GM12878 (cell line): ENCODE data around the gene DIAPH2. TPM values are rescaled to one million over a fixed set of nuclear protein-coding genes. Genes with fewer than 3 reads are reported as not detected.

ENCODE experiments used
- ATAC-seq: fragments of 200-7000 bp; cut with Tn5 transposase; 3 replicates; pipeline ENCODE4 v1.9.1; 2020; ENCODE audit warnings: mild to moderate bottlenecking, moderate library complexity
- BruUV-seq: library from RNA; stranded (reverse); fragments of 400-500 nt; replicated peaks from 2 replicates; lab custom pipeline; 2021; lab: Mats Ljungman, UMichigan
- CTCF ChIA-PET: fragments of 300-600 bp; sonication (Branson Sonifier 250); formaldehyde crosslinking; extraction: SDS; loops from one replicate; lab custom pipeline; 2021; ENCODE audit warnings: inconsistent platforms; lab: Yijun Ruan, JAX
- POLR2A ChIA-PET: fragments of 350-600 bp; formaldehyde crosslinking; extraction: SDS; loops from one replicate; lab custom pipeline; 2021; ENCODE audit warnings: inconsistent platforms; lab: Charles Lee
- RAD21 ChIA-PET: fragments of 300-600 bp; sonication (Branson Sonifier 250); formaldehyde crosslinking; loops from one replicate; lab custom pipeline; 2023; ENCODE audit warnings: antibody characterized with exemption; ENCODE audit not compliant: unreplicated experiment; lab: Charles Lee
- SMC1A ChIA-PET: fragments of 300-600 bp; sonication (Branson Sonifier 250); formaldehyde crosslinking; loops from one replicate; lab custom pipeline; 2023; ENCODE audit not compliant: unreplicated experiment, uncharacterized antibody; lab: Charles Lee
- DNase-seq: peaks from one replicate; pipeline ENCODE4 v3.0.0-alpha.2; 2011; ENCODE audit warnings: low read depth, low spot score
- FAIRE-seq: peaks from 3 replicates; lab custom pipeline; 2011; peaks lifted over from hg19 to GRCh38; lab: Jason Lieb, UNC
- H2AFZ ChIP-seq: 2 replicates; pipeline ENCODE4 v1.6.0; 2011; ENCODE audit warnings: low read depth, low read length, control low read depth; ENCODE audit not compliant: control insufficient read depth
- H3K27ac ChIP-seq: 2 replicates; pipeline ENCODE4 v1.5.1; 2011; ENCODE audit warnings: control low read depth; ENCODE audit not compliant: control insufficient read depth, insufficient read depth
- H3K27me3 ChIP-seq, 2 experiments: replicated peaks in 1 of 2; 2 replicates each; pipeline versions ENCODE4 v1.6.0 to v1.6.1; 2011; ENCODE audit warnings: low read length in 1 of 2; ENCODE audit not compliant: control insufficient read depth in 2 of 2, insufficient read depth in 2 of 2
- H3K36me3 ChIP-seq, 2 experiments: 2 replicates each; pipeline ENCODE4 v1.5.1; 2011; ENCODE audit warnings: low read length in 1 of 2; ENCODE audit not compliant: control insufficient read depth in 2 of 2, insufficient read depth in 2 of 2
- H3K4me1 ChIP-seq: 2 replicates; pipeline ENCODE4 v1.6.1; 2011; ENCODE audit warnings: mild to moderate bottlenecking, low read length, moderate library complexity, mixed read lengths; ENCODE audit not compliant: control insufficient read depth, insufficient read depth
- H3K4me2 ChIP-seq: 2 replicates; pipeline ENCODE4 v1.6.0; 2011; ENCODE audit warnings: control low read depth; ENCODE audit not compliant: control insufficient read depth, insufficient read depth
- H3K4me3 ChIP-seq: fragments of 200-600 bp; sonication (generic); 2 replicates; pipeline ENCODE4 v1.5.1; 2016
- H3K79me2 ChIP-seq: 2 replicates; pipeline ENCODE4 v1.6.0; 2011; ENCODE audit warnings: low read length; ENCODE audit not compliant: control insufficient read depth, insufficient read depth
- H3K9ac ChIP-seq: 2 replicates; pipeline ENCODE4 v1.8.0; 2011; ENCODE audit warnings: low read length, control low read depth, mixed read lengths; ENCODE audit not compliant: control insufficient read depth, insufficient read depth
- H3K9me3 ChIP-seq: replicated peaks from 3 replicates; pipeline ENCODE4 v1.5.1; 2011; ENCODE audit warnings: mild to moderate bottlenecking, low read length; ENCODE audit not compliant: control insufficient read depth, insufficient read depth
- H4K20me1 ChIP-seq: 2 replicates; pipeline ENCODE4 v1.6.0; 2011; ENCODE audit not compliant: control insufficient read depth, insufficient read depth
- EED ChIP-seq: sonication (generic); IDR thresholded peaks from 2 replicates; pipeline ENCODE4 v1.6.1; 2016; ENCODE audit warnings: antibody characterized with exemption, low read depth
- HCFC1 ChIP-seq: fragments of 150-350 bp; IDR thresholded peaks from 2 replicates; pipeline ENCODE4 v1.6.1; 2014; ENCODE audit warnings: low read length
- MEF2B ChIP-seq: fragments of 450-650 bp; IDR thresholded peaks from 2 replicates; pipeline ENCODE4 v1.6.1; 2018; ENCODE audit warnings: mild to moderate bottlenecking, moderate library complexity; ENCODE audit not compliant: partially characterized antibody, poor library complexity, severe bottlenecking
- NR2C2 ChIP-seq: IDR thresholded peaks from 2 replicates; pipeline ENCODE4 v1.6.1; 2011; ENCODE audit warnings: borderline replicate concordance, low read depth; ENCODE audit not compliant: control insufficient read depth, insufficient read length
- SIN3A ChIP-seq: IDR thresholded peaks from 2 replicates; pipeline ENCODE4 v1.6.1; 2012; ENCODE audit warnings: low read depth, low read length, improper control_type of control experiment
- SMC3 ChIP-seq: IDR thresholded peaks from 2 replicates; pipeline ENCODE4 v1.6.1; 2011; ENCODE audit warnings: low read length, improper control_type of control experiment, borderline replicate concordance
- ZNF592 ChIP-seq: fragments of 450-650 bp; IDR thresholded peaks from 2 replicates; pipeline ENCODE4 v1.6.1; 2017; ENCODE audit warnings: mild to moderate bottlenecking, moderate library complexity
- WGBS: methylation state at CpG from one replicate; pipeline ENCODE4 v1.1.6; 2016; ENCODE audit warnings: low lambda C conversion rate; ENCODE audit not compliant: insufficient replicate concordance, insufficient coverage; ENCODE audit errors: missing lambda C conversion rate; 5-methylcytosine and 5-hydroxymethylcytosine counted together
- in situ Hi-C: fragments of 300-500 bp; cut with MboI; formaldehyde crosslinking; loops from 9 replicates; pipeline ENCODE4 v1.14.3; 2018; ENCODE audit warnings: mixed read lengths
- intact Hi-C: fragments of 100-400 bp; cut with micrococcal nuclease; formaldehyde crosslinking; loops from one replicate; pipeline ENCODE4 v1.14.2; 2022; ENCODE audit not compliant: unreplicated experiment
- polyA plus RNA-seq, 11 experiments: library from polyadenylated mRNA; depleted of rRNA in 4 of 11; unstranded in 6 of 11; stranded (reverse) in 5 of 11; fragments of >200 nt; fragmentation: Nextera tagmentation in 4 of 11; fragmentation: Illumina TruSeq in 1 of 11; extraction: Ambion mirVana in 4 of 11; extraction: Trizol in 1 of 11; gene quantifications; 1 replicate in 1 of 11; 2 replicates in 10 of 11; pipeline versions ENCODE4 v1.2.1 to v1.2.3, GENCODE V29; 2011 to 2016; ENCODE audit warnings: inconsistent platforms in 2 of 11, missing spikeins in 2 of 11, low read depth in 1 of 11
- total RNA-seq, 4 experiments: library from RNA; depleted of rRNA in 3 of 4; stranded (reverse); fragments of >200 nt in 3 of 4; fragmentation: Illumina TruSeq in 1 of 4; extraction: Trizol in 1 of 4; gene quantifications; 2 replicates each; pipeline versions ENCODE4 v1.2.1 to v1.2.3, GENCODE V29; 2013 to 2021
- TF ChIP-seq, protein P1 (sequence below): fragments of 450-650 bp; formaldehyde crosslinking; IDR thresholded peaks from 2 replicates; pipeline ENCODE4 v1.4.0; 2020; ENCODE audit warnings: mild to moderate bottlenecking, moderate library complexity
- TF ChIP-seq, protein P2 (sequence below): IDR thresholded peaks from 2 replicates; pipeline ENCODE4 v1.6.1; 2012; ENCODE audit warnings: low read length, inconsistent platforms

The DIAPH2 gene
- total and polyA plus RNA-seq, 10 of the 15 experiments (the other 5 are each of a cell fraction or from before 2014, with no cell fraction given): 2.2 to 16.6 (median 8.8) TPM

- no peak for TF ChIP-seq ZNF592
- TF ChIP-seq, all 136 proteins: peak for 0
Observed at GRCh38 chrX:97060020-97060419, 375.4 kb downstream of the DIAPH2 start (continued).

- BruUV-seq: no TSS peak
- H3K4me1 ChIP-seq: no peaks in the 10 kb centered on the region
- no peaks in the 10 kb centered on the region for H4K20me1 ChIP-seq
- POLR2A ChIA-PET: no interaction called here
- SMC1A ChIA-PET: no interaction called here
- CTCF ChIA-PET: no interaction called here
- no peak overlapping the region for H2AFZ ChIP-seq
- H3K36me3 ChIP-seq: no peaks in the 10 kb centered on the region
- ATAC-seq (no peak), FAIRE-seq (no peak), DNase-seq (no peak)
- no peak overlapping the region for H3K9ac ChIP-seq
- intact Hi-C loops (no loop called here), in situ Hi-C loops (no loop called here)
- no peak overlapping the region for H3K4me3 ChIP-seq
- TF ChIP-seq, protein P1, sequence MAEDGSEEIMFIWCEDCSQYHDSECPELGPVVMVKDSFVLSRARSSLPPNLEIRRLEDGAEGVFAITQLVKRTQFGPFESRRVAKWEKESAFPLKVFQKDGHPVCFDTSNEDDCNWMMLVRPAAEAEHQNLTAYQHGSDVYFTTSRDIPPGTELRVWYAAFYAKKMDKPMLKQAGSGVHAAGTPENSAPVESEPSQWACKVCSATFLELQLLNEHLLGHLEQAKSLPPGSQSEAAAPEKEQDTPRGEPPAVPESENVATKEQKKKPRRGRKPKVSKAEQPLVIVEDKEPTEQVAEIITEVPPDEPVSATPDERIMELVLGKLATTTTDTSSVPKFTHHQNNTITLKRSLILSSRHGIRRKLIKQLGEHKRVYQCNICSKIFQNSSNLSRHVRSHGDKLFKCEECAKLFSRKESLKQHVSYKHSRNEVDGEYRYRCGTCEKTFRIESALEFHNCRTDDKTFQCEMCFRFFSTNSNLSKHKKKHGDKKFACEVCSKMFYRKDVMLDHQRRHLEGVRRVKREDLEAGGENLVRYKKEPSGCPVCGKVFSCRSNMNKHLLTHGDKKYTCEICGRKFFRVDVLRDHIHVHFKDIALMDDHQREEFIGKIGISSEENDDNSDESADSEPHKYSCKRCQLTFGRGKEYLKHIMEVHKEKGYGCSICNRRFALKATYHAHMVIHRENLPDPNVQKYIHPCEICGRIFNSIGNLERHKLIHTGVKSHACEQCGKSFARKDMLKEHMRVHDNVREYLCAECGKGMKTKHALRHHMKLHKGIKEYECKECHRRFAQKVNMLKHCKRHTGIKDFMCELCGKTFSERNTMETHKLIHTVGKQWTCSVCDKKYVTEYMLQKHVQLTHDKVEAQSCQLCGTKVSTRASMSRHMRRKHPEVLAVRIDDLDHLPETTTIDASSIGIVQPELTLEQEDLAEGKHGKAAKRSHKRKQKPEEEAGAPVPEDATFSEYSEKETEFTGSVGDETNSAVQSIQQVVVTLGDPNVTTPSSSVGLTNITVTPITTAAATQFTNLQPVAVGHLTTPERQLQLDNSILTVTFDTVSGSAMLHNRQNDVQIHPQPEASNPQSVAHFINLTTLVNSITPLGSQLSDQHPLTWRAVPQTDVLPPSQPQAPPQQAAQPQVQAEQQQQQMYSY: no peak
- TF ChIP-seq HCFC1: no peak
- TF ChIP-seq SMC3: no peak
- TF ChIP-seq SIN3A: no peak
- TF ChIP-seq, protein P2, sequence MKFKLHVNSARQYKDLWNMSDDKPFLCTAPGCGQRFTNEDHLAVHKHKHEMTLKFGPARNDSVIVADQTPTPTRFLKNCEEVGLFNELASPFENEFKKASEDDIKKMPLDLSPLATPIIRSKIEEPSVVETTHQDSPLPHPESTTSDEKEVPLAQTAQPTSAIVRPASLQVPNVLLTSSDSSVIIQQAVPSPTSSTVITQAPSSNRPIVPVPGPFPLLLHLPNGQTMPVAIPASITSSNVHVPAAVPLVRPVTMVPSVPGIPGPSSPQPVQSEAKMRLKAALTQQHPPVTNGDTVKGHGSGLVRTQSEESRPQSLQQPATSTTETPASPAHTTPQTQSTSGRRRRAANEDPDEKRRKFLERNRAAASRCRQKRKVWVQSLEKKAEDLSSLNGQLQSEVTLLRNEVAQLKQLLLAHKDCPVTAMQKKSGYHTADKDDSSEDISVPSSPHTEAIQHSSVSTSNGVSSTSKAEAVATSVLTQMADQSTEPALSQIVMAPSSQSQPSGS: no peak
- TF ChIP-seq NR2C2: no peak
- TF ChIP-seq MEF2B: no peak
- no peak for TF ChIP-seq EED
- no peak overlapping the region for H3K27ac ChIP-seq
- H3K79me2 ChIP-seq: no peaks in the 10 kb centered on the region
- 65% methylated on average over 5 of the region's 5 CpGs for WGBS
- no peaks in the 10 kb centered on the region; a peak in 1 of 4 replicates for H3K27me3 ChIP-seq
- RAD21 ChIA-PET: no interaction called here
- H3K4me2 ChIP-seq: no peak overlapping the region
- no peaks in the 10 kb centered on the region for H3K9me3 ChIP-seq
Observed at GRCh38 chrX:97065066-97065465, 380.4 kb downstream of the DIAPH2 start.
